Kidney capillary endothelial cell (primary cell): Measurements from ENCODE around the gene ASIC4.

ENCODE experiments used
- DNase-seq: peaks from one replicate; pipeline ENCODE4 v3.0.0-alpha.2; 2018; ENCODE audit warnings: low spot score

Gene ASIC4

GRCh38 chr2:219567131-219567530 lies 52.8 kb downstream of the ASIC4 start:
- DNase-seq = no peak

DNA sequence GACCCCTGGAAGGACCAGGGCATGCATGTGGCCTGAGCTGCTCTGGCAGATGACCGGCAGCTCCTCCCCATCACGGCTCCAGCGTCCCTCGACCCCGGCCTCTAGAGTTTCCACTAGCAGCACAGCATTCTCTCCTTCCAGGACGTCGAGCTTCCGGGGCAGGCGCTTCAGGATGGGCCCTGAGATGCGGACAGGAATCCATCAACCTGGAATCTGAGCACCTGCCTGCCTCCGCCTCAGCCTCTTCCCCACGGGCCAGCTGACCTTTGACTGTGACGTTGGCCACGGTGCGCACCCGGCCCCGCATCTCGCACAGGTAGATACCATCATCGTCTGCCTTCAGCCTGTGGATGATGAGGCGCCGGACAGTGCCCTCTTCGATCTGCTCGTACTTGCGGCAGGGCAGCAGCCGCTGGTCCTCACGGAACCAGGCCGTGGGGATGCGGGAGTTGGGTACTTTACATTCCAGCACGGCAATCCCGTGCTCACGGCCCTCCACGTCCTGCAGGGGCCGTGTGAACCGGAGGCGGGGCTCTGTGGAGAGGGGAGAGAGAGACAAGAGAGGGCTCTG lies 53.6 kb downstream of the ASIC4 start:
- no peak for DNase-seq

DNA sequence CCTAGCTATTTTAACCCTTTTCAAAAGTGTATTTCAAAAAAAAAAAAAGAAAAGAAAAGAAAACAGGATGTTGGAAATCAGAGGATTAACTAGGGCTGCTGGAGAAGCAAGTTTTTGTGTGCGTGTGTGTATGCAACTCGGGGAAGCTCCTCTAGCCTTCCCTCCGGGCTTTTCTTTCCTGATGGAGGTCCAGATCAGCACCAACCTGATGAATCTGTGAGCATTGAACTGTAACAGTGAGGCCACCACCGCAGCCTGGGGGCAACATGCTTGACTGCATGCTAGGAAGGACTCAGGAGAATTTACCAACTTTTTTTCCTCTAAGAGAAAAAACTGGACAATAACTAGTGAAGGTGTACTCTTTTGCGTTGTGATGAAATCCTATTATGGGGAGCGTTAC lies 54.8 kb downstream of the ASIC4 start:
- no peak for DNase-seq

- DNase-seq = no peak
Observed at GRCh38 chr2:219569635-219570034, 55.4 kb downstream of the ASIC4 start.

DNA sequence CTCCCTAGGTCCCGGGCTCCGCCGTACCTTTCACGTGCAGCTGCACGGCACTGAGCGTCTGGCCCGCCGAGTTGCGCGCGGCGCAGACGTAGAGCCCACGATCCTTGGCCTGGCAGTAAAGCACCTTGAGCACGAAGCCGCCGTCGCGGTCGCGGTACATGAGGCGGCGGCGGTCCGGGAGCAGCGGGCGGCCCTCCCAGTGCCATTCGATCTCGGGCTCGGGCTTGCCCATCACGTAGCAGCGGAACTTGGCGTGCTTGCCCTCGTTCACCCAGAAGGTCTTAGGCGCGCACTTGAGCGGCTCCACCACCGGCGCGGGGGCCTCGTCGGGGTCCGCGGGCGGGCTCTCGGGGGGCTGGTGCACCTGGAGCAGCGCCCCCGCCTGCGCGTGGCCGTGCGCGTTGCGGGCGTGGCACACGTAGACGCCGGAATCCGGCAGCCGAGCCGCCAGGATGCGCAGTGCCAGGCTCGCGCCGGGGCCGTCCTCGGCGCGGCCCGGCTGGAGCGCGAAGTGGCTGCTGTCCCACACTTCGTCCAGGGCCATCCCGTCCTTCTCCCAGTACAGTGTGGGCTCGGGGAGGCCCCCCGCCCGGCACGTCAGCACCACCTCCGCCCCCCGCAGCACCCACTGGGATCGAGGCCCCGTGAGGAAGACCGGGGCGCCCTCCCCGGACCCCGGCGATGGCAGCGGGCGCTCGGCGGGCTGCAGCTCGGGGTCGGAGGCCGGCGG lies 56.1 kb downstream of the ASIC4 start:
- no peak for DNase-seq

DNA sequence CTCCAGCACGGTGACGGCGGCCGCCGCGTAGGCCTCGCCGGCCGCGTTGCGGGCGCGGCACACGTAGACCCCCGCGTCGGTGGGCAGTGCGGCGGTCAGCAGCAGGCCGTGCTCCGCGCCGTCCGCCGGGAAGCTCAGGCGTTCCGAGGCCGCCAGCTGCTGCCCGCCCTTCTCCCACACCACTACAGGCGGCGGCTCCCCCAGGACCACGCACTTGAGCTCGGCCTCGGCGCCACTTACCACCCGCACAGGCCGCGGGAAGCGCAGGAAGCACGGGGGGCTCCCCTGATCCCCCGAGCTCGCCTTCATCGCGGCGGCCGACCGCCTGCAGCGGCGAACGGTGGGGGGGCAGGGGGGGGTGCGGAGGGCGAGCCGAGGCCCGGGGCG lies 56.6 kb downstream of the ASIC4 start:
- no peak for DNase-seq

DNA sequence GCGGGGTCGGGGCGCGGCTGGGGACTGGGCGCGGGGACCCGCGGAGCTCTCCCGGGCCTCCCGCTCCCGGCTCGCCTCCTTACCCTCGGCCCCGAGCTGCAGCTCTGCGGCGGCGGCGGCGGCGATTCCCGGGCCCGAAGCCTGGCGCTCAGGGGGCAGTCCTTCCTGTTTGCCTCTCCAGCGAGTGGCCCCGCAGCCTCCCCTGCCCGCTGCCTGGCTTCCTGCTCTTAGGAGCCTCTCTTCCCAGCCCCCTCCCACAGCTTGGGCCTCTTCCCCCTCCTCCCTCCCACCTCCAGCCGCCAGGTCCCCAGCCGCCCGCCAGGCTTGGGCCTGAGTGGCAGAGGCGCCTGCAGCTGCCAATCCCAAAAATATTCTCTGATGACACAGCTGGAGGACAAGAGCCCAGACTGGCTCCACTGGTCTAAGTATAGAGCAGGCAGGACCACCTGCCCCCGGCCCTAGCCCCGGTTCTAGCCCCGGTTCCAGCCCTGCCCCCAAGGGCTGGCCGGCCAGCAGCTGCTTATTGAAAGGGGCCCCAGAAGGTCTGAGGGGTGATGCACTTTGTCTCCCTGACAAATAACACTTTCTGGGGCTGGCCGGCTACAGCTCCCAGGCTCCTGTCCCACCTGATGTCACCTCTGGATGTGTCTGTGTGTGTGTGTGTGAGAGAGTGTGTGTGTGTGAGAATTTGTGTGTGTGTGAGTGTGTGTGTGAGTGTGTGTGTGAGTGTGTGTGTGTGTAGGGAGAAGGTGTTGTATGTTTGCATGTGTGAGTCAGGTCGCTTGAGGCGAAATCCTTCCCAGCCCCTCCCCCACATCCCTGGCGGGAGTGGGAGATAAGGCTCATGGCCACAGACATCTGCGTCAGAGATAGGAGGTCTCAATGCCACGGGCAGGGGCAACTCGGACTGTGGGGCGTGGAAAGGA lies 57.3 kb downstream of the ASIC4 start, which contains the start of gene OBSL1:
TSS of gene OBSL1 (minus strand) at position 229 of the 926 bp plus-strand sequence. CDS start 307 bp downstream, outside the sequence.
- DNase-seq = no peak

DNA sequence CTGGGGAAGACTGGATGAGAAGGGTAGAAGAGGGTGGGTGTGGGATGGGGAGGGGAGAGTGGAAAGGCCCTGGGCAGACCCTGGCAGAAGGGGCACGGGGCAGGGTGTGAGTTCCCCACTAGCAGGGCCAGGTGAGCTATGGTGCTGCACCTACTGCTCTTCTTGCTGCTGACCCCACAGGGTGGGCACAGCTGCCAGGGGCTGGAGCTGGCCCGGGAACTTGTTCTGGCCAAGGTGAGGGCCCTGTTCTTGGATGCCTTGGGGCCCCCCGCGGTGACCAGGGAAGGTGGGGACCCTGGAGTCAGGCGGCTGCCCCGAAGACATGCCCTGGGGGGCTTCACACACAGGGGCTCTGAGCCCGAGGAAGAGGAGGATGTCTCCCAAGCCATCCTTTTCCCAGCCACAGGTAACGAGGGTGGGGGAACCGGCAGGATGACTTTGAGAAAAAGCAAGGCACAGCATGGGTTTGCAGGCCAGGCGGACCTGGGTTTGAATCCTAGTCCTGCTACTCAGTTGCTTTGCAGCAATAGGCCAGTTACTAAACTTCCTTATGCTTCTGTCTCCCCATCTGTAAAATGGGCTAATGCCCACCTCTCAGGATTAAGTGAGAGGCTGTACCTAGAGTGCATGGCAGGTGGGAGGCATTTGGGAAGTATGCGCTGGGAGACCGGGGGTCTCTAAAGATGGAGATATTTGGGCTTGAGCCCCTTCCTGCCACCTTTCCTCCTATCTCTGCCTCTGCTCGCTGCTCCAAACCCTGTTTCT lies 58.1 kb downstream of the ASIC4 start, which contains the start of gene INHA:
TSS of gene INHA (plus strand) at position 74 of the 765 bp plus-strand sequence. CDS start at position 139, 65 bp downstream.
- no peak for DNase-seq

DNA sequence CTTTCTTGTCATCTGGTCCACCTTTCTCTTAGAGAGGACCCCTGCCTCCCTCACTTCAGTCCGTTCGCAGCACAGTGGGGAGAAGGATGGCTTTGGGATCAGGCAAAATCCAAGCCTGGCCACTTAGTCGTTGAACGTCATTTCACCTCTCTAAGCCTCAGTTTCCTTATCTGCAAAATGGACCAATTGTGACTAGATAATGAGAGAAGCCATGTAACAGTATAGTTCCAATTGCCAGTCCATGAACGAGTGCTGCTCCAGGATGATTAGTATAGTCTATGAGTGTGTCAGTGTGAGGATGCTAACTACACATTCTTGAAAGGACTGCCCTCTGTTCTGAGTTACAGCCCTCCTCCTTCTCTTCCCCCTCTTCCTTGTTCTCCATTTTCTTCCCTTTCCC lies 58.9 kb downstream of the ASIC4 start:
- DNase-seq = no peak

GRCh38 chr2:219574484-219575311 lies 60.4 kb downstream of the ASIC4 start:
- no peak for DNase-seq

- DNase-seq = no peak
Observed at GRCh38 chr2:219575566-219576504, 61.6 kb downstream of the ASIC4 start.

- no peak for DNase-seq
Observed at GRCh38 chr2:219576505-219577388, 62.5 kb downstream of the ASIC4 start.

GRCh38 chr2:219578811-219579613 lies 64.7 kb downstream of the ASIC4 start:
- no peak for DNase-seq

GRCh38 chr2:219581346-219581745 lies 67.1 kb downstream of the ASIC4 start:
- no peak for DNase-seq
